ENCODE results near the gene OSCP1. TPM values are rescaled to one million over a fixed set of nuclear protein-coding genes. Genes with fewer than 3 reads are reported as not detected.

Gene OSCP1
- total and polyA plus RNA-seq, 8 donors: 9.3 to 23.4 (median 14.5) TPM

GRCh38 chr1:36391271-36391670, 59.0 kb downstream of the OSCP1 start:
- intact Hi-C loops (cut with DNase I): no loop called here

DNA sequence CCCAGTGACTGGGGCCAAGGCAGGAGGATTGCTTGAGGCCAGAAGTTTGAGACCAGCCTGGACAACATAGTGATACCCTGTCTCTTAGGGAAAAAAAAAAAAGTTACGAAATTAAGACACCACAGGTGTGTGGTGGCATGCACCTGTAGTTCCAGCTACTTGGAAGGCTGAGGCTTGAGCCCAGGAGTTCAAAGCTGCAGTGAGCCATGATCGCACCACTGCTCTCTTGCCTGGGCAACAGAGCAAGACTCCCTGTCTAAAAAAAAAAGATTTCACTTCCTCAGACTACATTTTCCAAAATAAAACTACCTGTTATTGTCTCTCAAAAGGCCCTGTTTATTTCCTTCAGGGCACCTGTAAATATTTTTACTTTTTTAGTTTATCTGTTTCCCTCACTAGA, 59.8 kb downstream of the OSCP1 start:
- H3K36me3 ChIP-seq: peaks cover 0 to 53% of the 10 kb centered on the region in 2 donors

More at GRCh38 chr1:36391271-36391670, 59.0 kb downstream of the OSCP1 start:
- no peak overlapping the region for H3K27ac ChIP-seq
- no peaks in the 10 kb centered on the region for H3K9me3 ChIP-seq
- peaks cover 0 to 53% of the 10 kb centered on the region in 2 donors for H3K36me3 ChIP-seq
- H3K4me3 ChIP-seq: no peak overlapping the region
- TF ChIP-seq, protein P1, sequence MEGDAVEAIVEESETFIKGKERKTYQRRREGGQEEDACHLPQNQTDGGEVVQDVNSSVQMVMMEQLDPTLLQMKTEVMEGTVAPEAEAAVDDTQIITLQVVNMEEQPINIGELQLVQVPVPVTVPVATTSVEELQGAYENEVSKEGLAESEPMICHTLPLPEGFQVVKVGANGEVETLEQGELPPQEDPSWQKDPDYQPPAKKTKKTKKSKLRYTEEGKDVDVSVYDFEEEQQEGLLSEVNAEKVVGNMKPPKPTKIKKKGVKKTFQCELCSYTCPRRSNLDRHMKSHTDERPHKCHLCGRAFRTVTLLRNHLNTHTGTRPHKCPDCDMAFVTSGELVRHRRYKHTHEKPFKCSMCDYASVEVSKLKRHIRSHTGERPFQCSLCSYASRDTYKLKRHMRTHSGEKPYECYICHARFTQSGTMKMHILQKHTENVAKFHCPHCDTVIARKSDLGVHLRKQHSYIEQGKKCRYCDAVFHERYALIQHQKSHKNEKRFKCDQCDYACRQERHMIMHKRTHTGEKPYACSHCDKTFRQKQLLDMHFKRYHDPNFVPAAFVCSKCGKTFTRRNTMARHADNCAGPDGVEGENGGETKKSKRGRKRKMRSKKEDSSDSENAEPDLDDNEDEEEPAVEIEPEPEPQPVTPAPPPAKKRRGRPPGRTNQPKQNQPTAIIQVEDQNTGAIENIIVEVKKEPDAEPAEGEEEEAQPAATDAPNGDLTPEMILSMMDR (IDR thresholded peaks at IDR 0.05): no peak
- ATAC-seq (no peak), DNase-seq (no peak)
- H3K4me1 ChIP-seq: peaks cover 16 to 54% of the 10 kb centered on the region in 2 donors
- no peaks in the 10 kb centered on the region for H3K27me3 ChIP-seq

GRCh38 chr1:36389999-36390398, 60.3 kb downstream of the OSCP1 start:
- peaks cover 0 to 53% of the 10 kb centered on the region in 2 donors for H3K36me3 ChIP-seq
- H3K27me3 ChIP-seq: no peaks in the 10 kb centered on the region
- ATAC-seq: no peak
- no peak for DNase-seq
- H3K9me3 ChIP-seq: no peaks in the 10 kb centered on the region
- TF ChIP-seq, protein P1 (IDR thresholded peaks at IDR 0.05): no peak
- peak overlapping the region in 1 of 2 donors; percentile 15 for H3K27ac ChIP-seq
- no peak overlapping the region for H3K4me3 ChIP-seq
- peaks cover 16 to 41% of the 10 kb centered on the region in 2 donors for H3K4me1 ChIP-seq
- intact Hi-C loops (cut with DNase I): no loop called here

More for the DNA sequence above, 59.8 kb downstream of the OSCP1 start:
- ATAC-seq (no peak), DNase-seq (no peak)
- Histone ChIP-seq H3K4me1 (peaks cover 16 to 45% of the 10 kb centered on the region in 2 donors), H3K27me3 (no peaks in the 10 kb centered on the region), H3K4me3 (no peak overlapping the region), H3K9me3 (no peaks in the 10 kb centered on the region), H3K27ac (peak overlapping the region in 1 of 2 donors; percentile 15)
- intact Hi-C loops (cut with DNase I): no loop called here
- TF ChIP-seq, protein P1 (IDR thresholded peaks at IDR 0.05): no peak

DNA sequence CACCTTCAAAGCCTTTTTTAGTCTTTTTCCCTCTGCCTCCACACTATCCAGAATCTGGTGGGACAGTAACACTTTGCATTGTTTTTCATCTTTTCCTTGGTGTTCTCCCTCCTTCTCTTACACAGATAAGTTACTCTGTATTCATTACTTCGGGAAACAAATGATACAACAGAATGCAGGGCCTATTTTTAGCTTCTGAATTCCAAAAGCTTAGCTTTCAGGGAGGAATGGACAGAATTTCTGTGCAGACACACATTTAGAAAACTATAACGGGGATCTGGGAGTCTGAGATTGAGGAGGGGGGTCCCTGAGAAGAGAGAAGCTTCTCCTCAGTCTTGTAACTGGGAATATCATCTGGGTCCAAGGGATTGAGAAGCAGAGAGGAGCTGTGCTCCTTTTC, 61.0 kb downstream of the OSCP1 start:
- intact Hi-C loops (cut with DNase I): no loop called here
- Histone ChIP-seq H3K36me3 (peaks cover 0 to 53% of the 10 kb centered on the region in 2 donors), H3K4me1 (peaks cover 16 to 45% of the 10 kb centered on the region in 2 donors), H3K4me3 (no peak overlapping the region), H3K27ac (peak overlapping the region in 1 of 2 donors; percentile 15), H3K9me3 (no peaks in the 10 kb centered on the region), H3K27me3 (no peaks in the 10 kb centered on the region)
- no peak for DNase-seq
- TF ChIP-seq, protein P1 (IDR thresholded peaks at IDR 0.05): no peak
- ATAC-seq: no peak

- ATAC-seq (no peak), DNase-seq (no peak)
- Histone ChIP-seq H3K9me3 (no peaks in the 10 kb centered on the region), H3K27me3 (no peaks in the 10 kb centered on the region), H3K27ac (peak overlapping the region; percentile 98 to 99), H3K4me1 (peaks cover 28 to 64% of the 10 kb centered on the region in 2 donors), H3K36me3 (peaks cover 0 to 35% of the 10 kb centered on the region in 2 donors), H3K4me3 (peak overlapping the region in 1 of 2 donors; percentile 93)
- intact Hi-C loops (cut with DNase I): no loop called here
- TF ChIP-seq, protein P1 (IDR thresholded peaks at IDR 0.05): no peak
Observed at GRCh38 chr1:36387141-36387949, 62.9 kb downstream of the OSCP1 start.
